Activated naive CD8-positive, alpha-beta T cell treated with anti-CD3 and anti-CD28 coated beads, Interleukin-2, amount 10 ng/mL, durations not matched to agents 7 days and 5 days (primary cell): ENCODE data around the gene SIGLEC9. TPM values are rescaled to one million over a fixed set of nuclear protein-coding genes. Genes with fewer than 3 reads are reported as not detected.

Source experiments
- ATAC-seq: fragments of 150-1000 bp; cut with Tn5 transposase; one replicate; pipeline ENCODE4 v1.10.0; 2021; ENCODE audit warnings: low read depth, moderate library complexity
- POLR2A ChIA-PET: fragments of 350-600 bp; sonication (Branson Sonifier 250); formaldehyde crosslinking; loops from one replicate; lab custom pipeline; 2021; ENCODE audit warnings: antibody characterized with exemption; lab: Charles Lee
- DNase-seq: peaks from one replicate; pipeline ENCODE4 v3.0.0; 2021
- H3K27ac Mint-ChIP-seq: one replicate; pipeline ENCODE4 v1.8.0; 2022; ENCODE audit warnings: mild to moderate bottlenecking, mixed read lengths
- H3K27me3 Mint-ChIP-seq: one replicate; pipeline ENCODE4 v1.8.0; 2022; ENCODE audit warnings: mild to moderate bottlenecking, moderate library complexity, mixed read lengths
- H3K36me3 Mint-ChIP-seq: one replicate; pipeline ENCODE4 v1.8.0; 2021; ENCODE audit warnings: mild to moderate bottlenecking, mixed read lengths
- H3K4me1 Mint-ChIP-seq: one replicate; pipeline ENCODE4 v1.8.0; 2021; ENCODE audit warnings: mixed read lengths
- H3K4me3 Mint-ChIP-seq: one replicate; pipeline ENCODE4 v1.8.0; 2022; ENCODE audit warnings: mild to moderate bottlenecking, moderate library complexity, mixed read lengths
- H3K9me3 Mint-ChIP-seq: one replicate; pipeline ENCODE4 v1.8.0; 2021; ENCODE audit warnings: mixed read lengths
- total RNA-seq, 2 experiments: library from RNA; stranded (reverse); gene quantifications; one replicate each; pipeline ENCODE4 v1.2.3, GENCODE V29; 2021

SIGLEC9 gene
- total RNA-seq, 2 experiments from 2014 or later: 1.3 to 2.0 TPM

DNA sequence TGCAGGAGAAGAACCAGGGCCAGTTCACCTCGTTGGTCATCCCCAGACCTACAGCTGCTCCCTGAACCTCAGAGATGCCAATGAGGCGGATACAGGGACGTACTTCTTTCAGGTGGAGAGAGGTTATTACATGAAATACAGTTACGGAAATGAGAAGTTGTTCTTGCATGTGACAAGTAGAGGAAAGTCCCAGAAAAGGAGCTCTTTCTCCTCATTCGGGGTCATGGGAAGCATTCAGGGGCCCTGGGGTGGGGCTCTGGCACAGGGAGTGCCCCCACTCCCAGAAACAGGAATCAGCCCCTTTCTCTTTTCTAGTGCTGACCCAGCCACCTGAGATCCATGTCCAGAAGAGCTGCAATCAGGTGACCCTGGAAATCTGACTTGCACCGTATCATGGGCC is 4.5 kb upstream of the SIGLEC9 start:
- H3K36me3 Mint-ChIP-seq: no peaks in the 10 kb centered on the region
- no peak overlapping the region for H3K27ac Mint-ChIP-seq
- peaks cover 9% of the 10 kb centered on the region for H3K27me3 Mint-ChIP-seq

DNA sequence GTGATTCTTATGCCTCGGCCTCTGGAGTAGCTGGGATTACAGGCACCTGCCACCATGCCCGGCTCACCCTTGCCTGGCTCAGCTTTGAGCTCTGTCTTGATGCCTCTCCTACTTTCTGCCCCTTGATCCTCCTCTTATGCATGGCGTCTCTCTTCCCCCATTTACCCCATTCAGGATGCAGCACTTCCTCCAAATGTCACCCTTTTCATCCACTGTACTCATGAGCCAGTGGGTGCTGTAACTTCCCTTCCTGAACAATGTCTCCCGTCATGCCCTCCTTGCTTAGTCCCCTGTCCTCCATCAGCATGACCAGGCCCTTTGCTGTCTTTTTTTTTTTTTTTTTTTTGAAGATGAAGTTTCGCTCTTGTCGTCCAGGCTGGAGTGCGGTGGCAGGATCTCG is 3.4 kb upstream of the SIGLEC9 start:
- Mint-ChIP-seq H3K4me1 (peaks cover 50% of the 10 kb centered on the region), H3K4me3 (no peak overlapping the region), H3K27me3 (peaks cover 8% of the 10 kb centered on the region), H3K36me3 (no peaks in the 10 kb centered on the region), H3K27ac (peak overlapping the region; percentile 74), H3K9me3 (no peaks in the 10 kb centered on the region)
- POLR2A ChIA-PET: interaction anchor here (2.1 kb wide), 1 partner anchor 10 kb away, joined by 4 read pairs; no protein-coding TSS in a partner anchor
- ATAC-seq (no peak), DNase-seq (no peak)

More for the DNA sequence above, 4.5 kb upstream of the SIGLEC9 start:
- ATAC-seq: no peak
- Mint-ChIP-seq H3K9me3 (no peaks in the 10 kb centered on the region), H3K4me1 (peaks cover 55% of the 10 kb centered on the region), H3K4me3 (no peak overlapping the region)
- no peak for DNase-seq
- POLR2A ChIA-PET: no interaction called here

DNA sequence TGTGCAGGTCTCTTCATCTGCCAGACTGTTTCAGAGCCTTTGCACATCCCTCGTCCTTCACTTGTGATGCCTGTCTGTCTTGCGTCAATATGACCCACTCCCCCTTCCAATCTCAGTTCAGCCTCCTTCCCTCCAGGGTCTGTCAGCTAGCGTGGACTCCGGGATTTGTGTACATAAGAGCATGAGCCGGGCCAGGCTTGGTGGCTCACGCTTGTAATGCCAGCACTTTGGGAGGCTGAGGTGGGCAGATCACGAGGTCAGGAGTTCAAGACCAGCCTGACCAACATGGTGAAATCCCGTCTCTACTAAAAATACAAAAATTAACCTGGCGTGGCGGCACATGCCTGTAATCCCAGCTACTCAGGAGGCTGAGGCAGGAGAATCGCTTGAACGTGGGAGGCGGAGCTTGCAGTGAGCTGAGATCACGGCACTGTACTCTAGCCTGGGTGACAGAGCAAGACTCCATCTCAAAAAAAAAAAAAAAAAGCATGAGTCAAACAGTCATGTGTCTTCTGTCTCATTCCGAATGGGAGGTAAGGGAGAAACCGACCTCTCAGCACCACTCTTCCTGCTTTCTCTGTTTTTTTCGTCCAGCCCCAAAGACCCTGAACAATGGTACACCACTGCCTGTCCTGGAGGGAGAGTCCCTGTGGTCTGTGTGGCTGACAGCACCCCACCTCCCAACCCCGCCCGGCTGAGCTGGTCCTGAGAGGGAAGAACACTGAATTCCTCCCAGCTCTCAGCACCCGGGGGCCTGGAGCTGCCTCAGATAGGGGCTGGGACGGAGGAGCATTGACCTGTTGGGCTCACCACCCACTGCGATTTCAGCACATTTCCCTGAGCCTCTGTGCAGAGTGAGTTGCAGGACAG is 2.4 kb upstream of the SIGLEC9 start:
- H3K27ac Mint-ChIP-seq: peak overlapping the region; percentile 96
- ATAC-seq: no peak
- H3K4me3 Mint-ChIP-seq: peak overlapping the region; percentile 72
- H3K9me3 Mint-ChIP-seq: no peaks in the 10 kb centered on the region
- no peaks in the 10 kb centered on the region for H3K36me3 Mint-ChIP-seq
- POLR2A ChIA-PET: interaction anchor here (0.7 to 2.1 kb wide), 4 partner anchors 8 to 317 kb away, joined by 3 to 4 read pairs (median 4); partner anchors contain the start of gene CTU1
- peaks cover 7% of the 10 kb centered on the region for H3K27me3 Mint-ChIP-seq
- H3K4me1 Mint-ChIP-seq: peaks cover 55% of the 10 kb centered on the region
- peak; percentile 49 for DNase-seq

DNA sequence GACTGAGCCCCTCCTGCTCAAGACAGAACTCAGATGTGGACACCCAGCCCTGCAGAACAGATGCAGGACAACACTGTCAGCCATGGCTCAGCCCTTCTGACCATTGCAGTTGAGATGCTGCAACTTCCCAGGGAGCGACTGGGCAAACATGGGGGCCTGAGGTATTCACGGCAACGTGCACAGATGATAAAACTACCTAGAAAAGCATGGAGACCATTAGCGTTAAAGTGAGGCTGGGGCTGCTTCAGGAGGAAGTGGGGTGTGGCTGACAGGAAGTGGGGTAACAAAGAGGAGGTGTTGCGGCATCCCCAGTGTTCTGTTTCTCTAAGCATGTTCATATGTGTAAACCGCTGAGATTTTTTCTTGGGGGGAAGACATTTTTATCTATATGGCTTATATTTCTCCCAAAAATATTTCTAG is 1.3 kb upstream of the SIGLEC9 start:
- peak; percentile 64 for DNase-seq
- Mint-ChIP-seq H3K9me3 (no peaks in the 10 kb centered on the region), H3K4me3 (peak overlapping the region; percentile 72), H3K36me3 (no peaks in the 10 kb centered on the region), H3K4me1 (peaks cover 65% of the 10 kb centered on the region), H3K27me3 (no peaks in the 10 kb centered on the region), H3K27ac (peak overlapping the region; percentile 96)
- ATAC-seq: peak; percentile 90
- POLR2A ChIA-PET: interaction anchor here (1.0 to 2.1 kb wide), 2 partner anchors 8 to 318 kb away, joined by 3 to 4 read pairs; no protein-coding TSS in a partner anchor

DNA sequence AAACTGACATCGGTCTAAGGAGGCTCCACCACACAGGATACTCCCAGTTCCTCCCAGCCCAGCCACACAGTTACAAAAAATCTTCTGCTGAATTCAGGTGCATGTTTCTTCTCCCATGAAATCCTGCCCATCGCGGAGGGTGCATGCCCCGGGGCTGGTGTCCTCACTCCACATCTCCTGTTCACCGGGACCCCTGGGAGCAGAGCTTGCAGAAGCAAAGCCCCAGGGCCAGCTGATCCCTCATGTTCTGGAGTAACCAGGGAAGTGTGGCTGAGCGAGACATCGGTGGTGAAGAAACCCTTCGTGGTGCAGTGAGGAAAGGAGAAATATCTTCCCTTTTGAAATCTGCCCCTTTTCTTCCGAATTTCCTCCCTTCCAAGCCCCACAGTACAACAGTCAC is 904 bp upstream of the SIGLEC9 start:
- POLR2A ChIA-PET: no interaction called here
- H3K4me1 Mint-ChIP-seq: peaks cover 67% of the 10 kb centered on the region
- no peaks in the 10 kb centered on the region for H3K27me3 Mint-ChIP-seq
- no peaks in the 10 kb centered on the region for H3K9me3 Mint-ChIP-seq
- H3K4me3 Mint-ChIP-seq: peak overlapping the region; percentile 72
- no peak for DNase-seq
- H3K27ac Mint-ChIP-seq: peak overlapping the region; percentile 96
- H3K36me3 Mint-ChIP-seq: no peaks in the 10 kb centered on the region
- no peak for ATAC-seq

DNA sequence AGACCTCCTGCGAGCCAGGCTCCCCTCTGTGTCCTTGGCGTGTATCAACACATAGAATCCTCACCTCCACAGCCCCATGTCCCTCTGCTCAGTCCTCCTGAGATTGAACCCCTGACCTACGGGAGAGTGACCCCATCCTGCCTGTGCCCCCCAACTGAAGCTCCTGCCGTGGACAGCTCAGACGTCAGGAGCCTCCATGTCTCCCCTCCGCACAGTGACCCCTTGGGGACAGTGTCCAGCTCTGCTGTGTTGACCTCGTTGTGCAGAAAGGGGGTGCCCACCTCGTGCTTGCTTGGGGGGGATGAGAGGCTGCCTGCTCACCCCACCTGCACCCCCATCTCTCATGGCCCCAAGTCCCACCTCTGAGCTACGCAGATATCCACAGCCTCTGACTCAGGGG is 490 bp upstream of the SIGLEC9 start:
- peaks cover 63% of the 10 kb centered on the region for H3K4me1 Mint-ChIP-seq
- ATAC-seq (no peak), DNase-seq (peak; percentile 30)
- H3K27ac Mint-ChIP-seq: peak overlapping the region; percentile 96
- H3K4me3 Mint-ChIP-seq: peak overlapping the region; percentile 72
- POLR2A ChIA-PET: no interaction called here
- H3K36me3 Mint-ChIP-seq: no peaks in the 10 kb centered on the region
- no peaks in the 10 kb centered on the region for H3K9me3 Mint-ChIP-seq
- no peaks in the 10 kb centered on the region for H3K27me3 Mint-ChIP-seq

DNA sequence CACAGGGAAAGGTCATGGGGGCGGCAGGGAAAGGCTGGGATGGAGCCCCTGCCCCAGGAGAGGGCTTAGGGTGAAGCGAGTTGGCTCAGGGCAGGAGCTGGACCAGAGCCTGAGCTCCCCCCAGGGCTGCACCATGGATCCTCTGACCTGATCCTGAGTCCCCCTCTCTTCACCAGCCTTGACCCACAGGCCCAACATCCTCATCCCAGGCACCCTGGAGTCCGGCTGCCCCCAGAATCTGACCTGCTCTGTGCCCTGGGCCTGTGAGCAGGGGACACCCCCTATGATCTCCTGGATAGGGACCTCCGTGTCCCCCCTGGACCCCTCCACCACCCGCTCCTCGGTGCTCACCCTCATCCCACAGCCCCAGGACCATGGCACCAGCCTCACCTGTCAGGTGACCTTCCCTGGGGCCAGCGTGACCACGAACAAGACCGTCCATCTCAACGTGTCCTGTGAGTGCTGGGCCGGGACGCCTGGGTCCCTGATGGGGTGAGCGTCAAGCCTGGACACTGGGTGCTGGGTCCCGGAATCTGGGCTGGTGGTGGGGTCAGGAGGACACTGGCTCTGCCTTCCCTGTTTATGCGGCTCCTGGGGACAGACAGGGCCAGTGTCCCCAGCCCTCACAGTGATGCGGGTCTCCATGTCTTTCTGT is 842 bp downstream of the SIGLEC9 start:
- H3K9me3 Mint-ChIP-seq: no peaks in the 10 kb centered on the region
- no peaks in the 10 kb centered on the region for H3K27me3 Mint-ChIP-seq
- H3K4me3 Mint-ChIP-seq: no peak overlapping the region
- peak overlapping the region; percentile 52 for H3K27ac Mint-ChIP-seq
- POLR2A ChIA-PET: no interaction called here
- H3K36me3 Mint-ChIP-seq: peaks cover 1% of the 10 kb centered on the region
- no peak for ATAC-seq
- peaks cover 63% of the 10 kb centered on the region for H3K4me1 Mint-ChIP-seq
- DNase-seq: peak; percentile 28

DNA sequence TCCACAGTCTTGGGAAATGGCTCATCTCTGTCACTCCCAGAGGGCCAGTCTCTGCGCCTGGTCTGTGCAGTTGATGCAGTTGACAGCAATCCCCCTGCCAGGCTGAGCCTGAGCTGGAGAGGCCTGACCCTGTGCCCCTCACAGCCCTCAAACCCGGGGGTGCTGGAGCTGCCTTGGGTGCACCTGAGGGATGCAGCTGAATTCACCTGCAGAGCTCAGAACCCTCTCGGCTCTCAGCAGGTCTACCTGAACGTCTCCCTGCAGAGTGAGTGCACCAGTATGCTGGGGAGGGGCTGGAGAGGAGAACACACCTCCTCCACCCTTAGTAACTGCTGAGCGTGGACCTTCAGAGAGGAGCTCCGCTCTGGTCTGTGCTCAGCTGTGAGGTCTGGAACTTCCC is 2.3 kb downstream of the SIGLEC9 start:
- H3K27me3 Mint-ChIP-seq: no peaks in the 10 kb centered on the region
- peak overlapping the region; percentile 52 for H3K27ac Mint-ChIP-seq
- peaks cover 65% of the 10 kb centered on the region for H3K4me1 Mint-ChIP-seq
- POLR2A ChIA-PET: no interaction called here
- no peaks in the 10 kb centered on the region for H3K9me3 Mint-ChIP-seq
- ATAC-seq (no peak), DNase-seq (peak; percentile 29)
- no peak overlapping the region for H3K4me3 Mint-ChIP-seq
- peaks cover 1% of the 10 kb centered on the region for H3K36me3 Mint-ChIP-seq

DNA sequence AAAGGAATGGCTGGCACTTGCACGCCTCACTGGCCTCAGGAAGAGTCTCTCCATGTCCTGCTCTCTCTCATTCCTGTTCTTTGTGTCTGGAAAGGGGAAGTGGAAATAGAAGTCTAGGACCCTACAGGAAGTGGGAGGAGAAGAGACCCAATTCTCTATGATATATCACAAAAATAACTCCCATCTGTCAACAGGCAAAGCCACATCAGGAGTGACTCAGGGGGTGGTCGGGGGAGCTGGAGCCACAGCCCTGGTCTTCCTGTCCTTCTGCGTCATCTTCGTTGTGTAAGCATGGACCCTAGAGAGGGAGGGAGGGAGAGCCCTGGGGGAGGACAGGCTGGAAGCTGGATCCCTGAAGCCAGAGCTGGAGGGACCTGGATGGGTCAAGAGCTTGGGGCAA is 3.0 kb downstream of the SIGLEC9 start:
- no peak for ATAC-seq
- Mint-ChIP-seq H3K27ac (peak overlapping the region; percentile 27), H3K9me3 (no peaks in the 10 kb centered on the region), H3K4me1 (peaks cover 64% of the 10 kb centered on the region), H3K4me3 (peak overlapping the region; percentile 20), H3K36me3 (peaks cover 1% of the 10 kb centered on the region), H3K27me3 (no peaks in the 10 kb centered on the region)
- DNase-seq: no peak
- POLR2A ChIA-PET: no interaction called here

DNA sequence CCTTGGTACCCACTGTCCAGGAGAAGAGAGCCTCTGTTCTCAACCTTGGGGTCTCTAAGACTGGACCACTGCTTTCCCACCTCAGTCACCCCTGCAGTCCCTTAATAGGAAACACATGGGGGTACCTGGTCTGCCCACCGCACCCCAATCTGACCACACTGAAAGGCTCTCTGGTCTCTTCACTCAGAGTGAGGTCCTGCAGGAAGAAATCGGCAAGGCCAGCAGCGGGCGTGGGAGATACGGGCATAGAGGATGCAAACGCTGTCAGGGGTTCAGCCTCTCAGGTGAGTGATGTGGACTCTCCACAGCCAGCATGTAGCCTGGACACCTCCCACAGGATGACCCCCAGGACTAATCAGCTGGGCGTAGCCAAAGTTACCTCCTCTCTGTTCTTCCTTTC is 3.5 kb downstream of the SIGLEC9 start:
- H3K9me3 Mint-ChIP-seq: no peaks in the 10 kb centered on the region
- no peak overlapping the region for H3K4me3 Mint-ChIP-seq
- H3K27ac Mint-ChIP-seq: peak overlapping the region; percentile 52
- POLR2A ChIA-PET: no interaction called here
- no peaks in the 10 kb centered on the region for H3K27me3 Mint-ChIP-seq
- DNase-seq (no peak), ATAC-seq (no peak)
- peaks cover 1% of the 10 kb centered on the region for H3K36me3 Mint-ChIP-seq
- H3K4me1 Mint-ChIP-seq: peaks cover 59% of the 10 kb centered on the region

DNA sequence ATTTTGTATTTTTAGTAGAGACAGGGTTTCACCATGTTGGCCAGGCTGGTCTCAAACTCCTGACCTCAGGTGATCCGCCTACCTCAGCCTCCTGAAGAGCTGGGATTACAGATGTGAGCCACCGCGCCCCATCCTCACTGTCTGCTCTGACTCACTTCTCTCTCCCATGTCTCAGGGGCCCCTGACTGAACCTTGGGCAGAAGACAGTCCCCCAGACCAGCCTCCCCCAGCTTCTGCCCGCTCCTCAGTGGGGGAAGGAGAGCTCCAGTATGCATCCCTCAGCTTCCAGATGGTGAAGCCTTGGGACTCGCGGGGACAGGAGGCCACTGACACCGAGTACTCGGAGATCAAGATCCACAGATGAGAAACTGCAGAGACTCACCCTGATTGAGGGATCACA is 5.0 kb downstream of the SIGLEC9 start:
- H3K27me3 Mint-ChIP-seq: no peaks in the 10 kb centered on the region
- ATAC-seq (no peak), DNase-seq (peak; percentile 11)
- peaks cover 3% of the 10 kb centered on the region for H3K36me3 Mint-ChIP-seq
- POLR2A ChIA-PET: no interaction called here
- H3K9me3 Mint-ChIP-seq: peaks cover 1% of the 10 kb centered on the region
- H3K4me1 Mint-ChIP-seq: peaks cover 46% of the 10 kb centered on the region
- H3K4me3 Mint-ChIP-seq: no peak overlapping the region
- H3K27ac Mint-ChIP-seq: no peak overlapping the region

DNA sequence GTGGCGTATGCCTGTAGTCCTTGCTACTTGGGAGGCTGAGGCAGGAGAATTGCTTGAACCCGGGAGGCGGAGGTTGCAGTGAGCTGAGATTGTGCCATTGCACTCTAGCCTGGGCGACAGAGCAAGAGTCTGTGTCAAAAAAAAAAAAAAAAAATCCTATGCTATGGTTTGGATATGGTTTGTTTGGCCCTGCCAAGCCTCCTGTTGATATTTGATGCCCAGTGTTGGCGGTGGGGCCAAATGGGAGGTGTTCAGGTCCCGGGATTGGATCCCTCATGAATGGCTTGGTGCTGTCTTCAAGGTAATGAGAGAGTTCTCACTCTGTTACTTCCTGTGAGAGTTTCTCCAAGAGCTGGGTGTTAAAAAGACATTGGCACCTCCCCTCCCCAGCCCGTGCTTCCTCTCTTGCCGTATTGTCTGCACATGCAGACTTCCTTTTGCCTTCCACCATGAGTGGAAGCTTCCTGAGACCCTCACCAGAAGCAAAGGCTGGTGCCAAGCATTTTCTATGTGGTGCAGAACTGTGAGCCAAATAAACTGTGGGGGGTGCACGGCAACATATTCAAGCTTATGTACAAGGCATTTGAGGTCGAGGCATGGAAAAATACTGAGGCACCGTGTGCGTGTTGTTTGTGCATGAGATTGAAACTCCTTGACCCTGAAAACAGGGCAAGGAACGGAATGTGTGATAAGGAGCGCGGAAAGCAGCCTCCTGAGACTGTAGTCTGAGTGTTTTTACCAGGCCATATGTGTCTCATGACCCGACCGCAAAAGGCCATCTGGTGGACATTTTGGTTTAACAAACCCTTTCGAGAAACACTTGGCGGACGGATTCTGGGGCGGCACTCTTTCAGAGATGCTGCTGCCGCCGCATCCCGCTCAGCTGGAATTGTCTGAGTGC is 7.3 kb downstream of the SIGLEC9 start:
- peak; percentile 86 for ATAC-seq
- Mint-ChIP-seq H3K9me3 (peaks cover 1% of the 10 kb centered on the region), H3K27me3 (no peaks in the 10 kb centered on the region), H3K4me3 (peak overlapping the region; percentile 66), H3K4me1 (peaks cover 45% of the 10 kb centered on the region), H3K36me3 (peaks cover 5% of the 10 kb centered on the region), H3K27ac (peak overlapping the region; percentile 87)
- peak; percentile 46 for DNase-seq
- POLR2A ChIA-PET: interaction anchor here (0.6 to 1.2 kb wide), 7 partner anchors 10 to 621 kb away, joined by 3 to 5 read pairs (median 3); partner anchors contain the start of genes CTU1 and JOSD2

DNA sequence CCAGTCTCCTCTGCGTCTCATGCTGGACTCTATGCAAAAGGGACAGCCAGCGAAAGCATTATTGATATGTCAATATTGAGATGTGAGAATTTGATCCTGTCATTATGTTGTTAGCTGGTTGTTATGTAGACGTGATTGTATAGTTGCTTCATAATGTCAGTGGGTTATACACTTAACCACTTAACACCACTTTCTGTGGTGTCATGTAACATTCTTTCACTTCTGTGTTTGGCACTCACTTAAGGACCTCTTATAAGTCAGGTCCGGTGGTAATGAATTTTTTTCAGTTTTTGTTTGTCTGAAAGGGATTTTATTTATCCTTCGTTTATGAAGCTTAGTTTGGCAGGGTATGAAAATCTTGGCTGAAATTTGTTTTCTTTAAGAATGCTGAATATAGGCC is 10.3 kb downstream of the SIGLEC9 start:
- H3K27me3 Mint-ChIP-seq: peaks cover 9% of the 10 kb centered on the region
- H3K27ac Mint-ChIP-seq: no peak overlapping the region
- DNase-seq (no peak), ATAC-seq (no peak)
- H3K4me3 Mint-ChIP-seq: no peak overlapping the region
- peaks cover 1% of the 10 kb centered on the region for H3K9me3 Mint-ChIP-seq
- H3K4me1 Mint-ChIP-seq: peaks cover 35% of the 10 kb centered on the region
- H3K36me3 Mint-ChIP-seq: peaks cover 4% of the 10 kb centered on the region
- POLR2A ChIA-PET: no interaction called here
